K562 (cell line): ENCODE results near the gene INPP4B. TPM values are rescaled to one million over a fixed set of nuclear protein-coding genes. Genes with fewer than 3 reads are reported as not detected.

Experiments
- ATAC-seq: fragments of 200-7000 bp; cut with Tn5 transposase; 3 replicates; pipeline ENCODE4 v1.9.1; 2020; ENCODE audit warnings: moderate library complexity
- BruUV-seq: library from RNA; stranded (reverse); fragments of 400-500 nt; replicated peaks from 2 replicates; lab custom pipeline; 2021; lab: Mats Ljungman, UMichigan
- CTCF ChIA-PET: fragments of 300-600 bp; formaldehyde crosslinking; extraction: SDS; loops from one replicate; lab custom pipeline; 2021; ENCODE audit warnings: low intra/inter-chr PET ratio; lab: Yijun Ruan, JAX
- POLR2A ChIA-PET: fragments of 300-600, 350-650 bp; sonication (Branson Sonifier 250); formaldehyde crosslinking; extraction: SDS; loops from one replicate; lab custom pipeline; 2021; ENCODE audit warnings: antibody characterized with exemption, inconsistent platforms; lab: Yijun Ruan, JAX
- DNase-seq, 4 experiments: peaks; one replicate each; pipeline versions ENCODE4 v3.0.0 to v3.0.0-alpha.2; 2011 to 2018; ENCODE audit warnings: low spot score in 3 of 4, mixed read lengths in 3 of 4; ENCODE audit errors: extremely low read depth in 1 of 4
- FAIRE-seq: peaks from 2 replicates; lab custom pipeline; 2011; peaks lifted over from hg19 to GRCh38; lab: Jason Lieb, UNC
- H2AFZ ChIP-seq: 2 replicates; pipeline ENCODE4 v1.6.0; 2011; ENCODE audit warnings: low read depth, low read length, control low read depth, inconsistent platforms
- H3K27ac ChIP-seq: fragments of 200-600 bp; 3 replicates; pipeline ENCODE4 v1.8.0; 2011; ENCODE audit warnings: low read depth, mild to moderate bottlenecking, control low read depth, inconsistent platforms, low read length, moderate library complexity, mixed read lengths; ENCODE audit errors: extremely low read depth
- H3K27me3 ChIP-seq, 2 experiments: fragments of 300-600 bp in 1 of 2; 2 replicates in 1 of 2; 3 replicates in 1 of 2; pipeline versions ENCODE4 v1.6.0 to v1.8.0; 2011; ENCODE audit warnings: inconsistent platforms in 2 of 2, low read length in 2 of 2, mild to moderate bottlenecking in 1 of 2, mixed read lengths in 1 of 2, moderate library complexity in 1 of 2; ENCODE audit not compliant: control insufficient read depth in 2 of 2, insufficient read depth in 2 of 2
- H3K36me3 ChIP-seq: fragments of 300-600 bp; 3 replicates; pipeline ENCODE4 v1.8.0; 2011; ENCODE audit warnings: mild to moderate bottlenecking, low read length, inconsistent platforms; ENCODE audit not compliant: control insufficient read depth, insufficient read depth
- H3K4me1 ChIP-seq, 2 experiments: fragments of 200-600 bp in 1 of 2; replicated peaks in 1 of 2; 2 replicates in 1 of 2; 3 replicates in 1 of 2; pipeline versions ENCODE4 v1.5.1 to v1.8.0; 2011; ENCODE audit warnings: inconsistent platforms in 2 of 2, low read length in 2 of 2, mild to moderate bottlenecking in 1 of 2, mixed read lengths in 1 of 2, moderate library complexity in 1 of 2; ENCODE audit not compliant: control insufficient read depth in 2 of 2, insufficient read depth in 2 of 2
- H3K4me2 ChIP-seq: 2 replicates; pipeline ENCODE4 v1.6.1; 2011; ENCODE audit warnings: low read length, control low read depth, inconsistent platforms, mixed read lengths; ENCODE audit not compliant: insufficient read depth
- H3K4me3 ChIP-seq: fragments of 200-600 bp; sonication (generic), shearing (Covaris generic); 2 replicates; pipeline ENCODE4 v1.5.1; 2016; ENCODE audit warnings: control low read depth, inconsistent platforms
- H3K79me2 ChIP-seq: fragments of 200-600 bp; 3 replicates; pipeline ENCODE4 v1.8.0; 2011; ENCODE audit warnings: low read length, inconsistent platforms; ENCODE audit not compliant: control insufficient read depth, insufficient read depth
- H3K9ac ChIP-seq, 2 experiments: 2 replicates each; pipeline versions ENCODE4 v1.6.0 to v1.6.1; 2011; ENCODE audit warnings: low read depth in 2 of 2, low read length in 2 of 2, control low read depth in 1 of 2, inconsistent platforms in 1 of 2, mild to moderate bottlenecking in 1 of 2, mixed read lengths in 1 of 2; ENCODE audit not compliant: insufficient read depth in 1 of 2
- H3K9me1 ChIP-seq: one replicate; pipeline ENCODE4 v1.6.0; 2011; ENCODE audit warnings: inconsistent platforms, mild to moderate bottlenecking, low read length, moderate library complexity; ENCODE audit not compliant: control insufficient read depth, insufficient read depth
- H3K9me3 ChIP-seq: replicated peaks from 2 replicates; pipeline ENCODE4 v1.5.1; 2011; ENCODE audit warnings: low read depth, low read length, inconsistent platforms; ENCODE audit not compliant: control insufficient read depth, insufficient read depth
- H4K20me1 ChIP-seq: replicated peaks from 2 replicates; pipeline ENCODE4 v1.6.1; 2011; ENCODE audit warnings: low read length, inconsistent platforms, mixed read lengths; ENCODE audit not compliant: control insufficient read depth, insufficient read depth
- CHAMP1 ChIP-seq: fragments of 450-650 bp; IDR thresholded peaks from 2 replicates; pipeline ENCODE4 v1.6.1; 2016; ENCODE audit warnings: mild to moderate bottlenecking
- CREBBP ChIP-seq: IDR thresholded peaks from one replicate; pipeline ENCODE4 v1.6.1; 2012; ENCODE audit warnings: low read depth, mild to moderate bottlenecking, control low read depth, inconsistent platforms, low read length
- HES1 ChIP-seq: fragments of 450-650 bp; IDR thresholded peaks from 2 replicates; pipeline ENCODE4 v1.6.1; 2016; ENCODE audit warnings: low read depth, mild to moderate bottlenecking, moderate library complexity
- KHSRP ChIP-seq: fragments of 450-650 bp; IDR thresholded peaks from 2 replicates; pipeline ENCODE4 v1.6.1; 2017
- MYC ChIP-seq, 2 experiments: fragments of 250-450 bp in 1 of 2; sonication (Bioruptor Pico) in 1 of 2; IDR thresholded peaks; 2 replicates each; pipeline versions ENCODE4 v1.5.1 to v1.6.1; 2012 to 2021; ENCODE audit warnings: low read depth in 2 of 2, borderline replicate concordance in 1 of 2, improper control_type of control experiment in 1 of 2, low read length in 1 of 2, mild to moderate bottlenecking in 1 of 2, moderate library complexity in 1 of 2
- PHB2 ChIP-seq: fragments of 450-650 bp; IDR thresholded peaks from 2 replicates; pipeline ENCODE4 v1.6.1; 2017; ENCODE audit warnings: low read depth
- TFAM ChIP-seq: fragments of 250-450 bp; sonication (Bioruptor Pico); conservative IDR thresholded peaks from 2 replicates; pipeline ENCODE4 v1.5.0; 2021; ENCODE audit warnings: mild to moderate bottlenecking, moderate library complexity
- TFAP4 ChIP-seq: sonication (generic); formaldehyde crosslinking; IDR thresholded peaks from 2 replicates; pipeline ENCODE4 v1.8.0; 2022; ENCODE audit warnings: missing genetic modification reagents, mild to moderate bottlenecking, moderate library complexity, borderline replicate concordance
- ZBTB5 ChIP-seq: fragments of 450-650 bp; IDR thresholded peaks from 2 replicates; pipeline ENCODE4 v1.6.1; 2017; ENCODE audit warnings: antibody characterized with exemption
- WGBS: fragments of 100-300 bp; shearing (Covaris generic); methylation state at CpG from one replicate; pipeline ENCODE4 v1.1.6; 2016; ENCODE audit warnings: low coverage, mixed read lengths; ENCODE audit not compliant: insufficient coverage; ENCODE audit errors: missing lambda C conversion rate; 5-methylcytosine and 5-hydroxymethylcytosine counted together
- in situ Hi-C: fragments of 300-500 bp; cut with MboI; formaldehyde crosslinking; loops from 4 replicates; pipeline ENCODE4 v1.15.0; 2018; ENCODE audit warnings: inconsistent platforms, mixed read lengths
- intact Hi-C: fragments of 100-400 bp; cut with micrococcal nuclease; formaldehyde crosslinking; loops from 2 replicates; pipeline ENCODE4 v1.14.2; 2022
- polyA plus RNA-seq, 8 experiments: library from polyadenylated mRNA; depleted of rRNA in 4 of 8; stranded (reverse) in 5 of 8; unstranded in 3 of 8; fragments of >200 nt; fragmentation: Nextera tagmentation in 2 of 8; fragmentation: Illumina TruSeq in 1 of 8; extraction: Ambion mirVana in 2 of 8; extraction: Trizol in 1 of 8; gene quantifications; 2 replicates each; pipeline versions ENCODE4 v1.2.1 to v1.2.3, GENCODE V29; 2011 to 2014; ENCODE audit warnings: inconsistent platforms in 1 of 8, missing spikeins in 1 of 8
- total RNA-seq, 7 experiments: library from RNA; depleted of rRNA in 6 of 7; stranded (reverse); fragments of >200 nt in 6 of 7; fragmentation: Illumina TruSeq in 2 of 7; extraction: Trizol in 2 of 7; gene quantifications; 2 replicates each; pipeline versions ENCODE4 v1.2.1 to v1.2.3, GENCODE V29; 2011 to 2021; ENCODE audit warnings: low replicate concordance in 1 of 7

The INPP4B gene
- total and polyA plus RNA-seq, 9 of the 15 experiments (the other 6 are each of a cell fraction or from before 2014, with no cell fraction given), result 0.04 to 0.11 TPM; not detected in 7

GRCh38 chr4:142858446-142858845 lies 12.3 kb upstream of the INPP4B start:
- H3K9me3 ChIP-seq, result no peaks in the 10 kb centered on the region
- FAIRE-seq, result no peak
- H3K9me1 ChIP-seq, result no peaks in the 10 kb centered on the region
- no peaks in the 10 kb centered on the region for H3K4me1 ChIP-seq
- H3K79me2 ChIP-seq, result no peaks in the 10 kb centered on the region
- no peaks in the 10 kb centered on the region for H3K36me3 ChIP-seq
- ChIA-PET POLR2A (no interaction called here), CTCF (no interaction called here)
- no peak overlapping the region for H3K27ac ChIP-seq
- H3K4me3 ChIP-seq, result no peak overlapping the region
- no peaks in the 10 kb centered on the region for H3K27me3 ChIP-seq
- no peak overlapping the region for H3K9ac ChIP-seq
- no peak overlapping the region for H3K4me2 ChIP-seq
- in situ Hi-C loops (loop anchor here (25.0 kb wide), 1 partner anchor 629 kb away; no protein-coding TSS in a partner anchor), intact Hi-C loops (no loop called here)
- WGBS, result 0% methylated on average over 3 of the region's 3 CpGs
- no peak overlapping the region for H2AFZ ChIP-seq
- no peaks in the 10 kb centered on the region for H4K20me1 ChIP-seq
- no peak for ATAC-seq
- DNase-seq, result no peak
- BruUV-seq, result no TSS peak
- no peak for TF ChIP-seq TFAP4 (CRISPR knock-in tag)
- no peak for TF ChIP-seq TFAM
- no peak for TF ChIP-seq MYC (IDR thresholded peaks at IDR 0.05; ENCODE audit: low read depth, low read length)
- no peak for TF ChIP-seq MYC (CRISPR knock-in tag; IDR thresholded peaks at IDR 0.05; ENCODE audit: borderline replicate concordance, low read depth)
- TF ChIP-seq CHAMP1, result no peak
- no peak for TF ChIP-seq KHSRP
- no peak for TF ChIP-seq CREBBP
- TF ChIP-seq ZBTB5, result no peak
- TF ChIP-seq HES1, result no peak
- TF ChIP-seq PHB2, result no peak
- TF ChIP-seq, all 486 proteins: peak for 0
